Measurements from ENCODE around the gene UCK2.

GRCh38 chr1:165945911-165946310, 118.5 kb downstream of the UCK2 start:
- TF ChIP-seq CTCF (IDR thresholded peaks at IDR 0.05): no peak
- TF ChIP-seq POLR2AphosphoS5 (IDR thresholded peaks at IDR 0.05; ENCODE audit: insufficient read depth in 1 of 2, low read depth in 1 of 2): no peak
